Cardiac fibroblast (primary cell): ENCODE results near the gene DPYD.

Experiments
- DNase-seq, 2 donors: peaks; one replicate each; pipeline versions ENCODE4 v3.0.0 to v3.0.0-alpha.2; 2010; ENCODE audit warnings: low read depth in 2 of 2
- H3K4me3 ChIP-seq, 2 donors: replicated peaks in 1 of 2; 1 replicate in 1 of 2; 2 replicates in 1 of 2; pipeline ENCODE4 v1.5.1; 2011; ENCODE audit warnings: low read depth in 2 of 2, low read length in 2 of 2, mild to moderate bottlenecking in 2 of 2, moderate library complexity in 1 of 2
- TF ChIP-seq, protein P1 (sequence below): IDR thresholded peaks from one replicate; pipeline ENCODE4 v1.5.1; 2011; ENCODE audit warnings: low read depth, mild to moderate bottlenecking, low read length, inconsistent platforms

The DPYD gene

GRCh38 chr1:97721221-97721620 is 199.6 kb downstream of the DPYD start:
- peak in 1 of 2 donors; percentile 29 for DNase-seq
- TF ChIP-seq, protein P1, sequence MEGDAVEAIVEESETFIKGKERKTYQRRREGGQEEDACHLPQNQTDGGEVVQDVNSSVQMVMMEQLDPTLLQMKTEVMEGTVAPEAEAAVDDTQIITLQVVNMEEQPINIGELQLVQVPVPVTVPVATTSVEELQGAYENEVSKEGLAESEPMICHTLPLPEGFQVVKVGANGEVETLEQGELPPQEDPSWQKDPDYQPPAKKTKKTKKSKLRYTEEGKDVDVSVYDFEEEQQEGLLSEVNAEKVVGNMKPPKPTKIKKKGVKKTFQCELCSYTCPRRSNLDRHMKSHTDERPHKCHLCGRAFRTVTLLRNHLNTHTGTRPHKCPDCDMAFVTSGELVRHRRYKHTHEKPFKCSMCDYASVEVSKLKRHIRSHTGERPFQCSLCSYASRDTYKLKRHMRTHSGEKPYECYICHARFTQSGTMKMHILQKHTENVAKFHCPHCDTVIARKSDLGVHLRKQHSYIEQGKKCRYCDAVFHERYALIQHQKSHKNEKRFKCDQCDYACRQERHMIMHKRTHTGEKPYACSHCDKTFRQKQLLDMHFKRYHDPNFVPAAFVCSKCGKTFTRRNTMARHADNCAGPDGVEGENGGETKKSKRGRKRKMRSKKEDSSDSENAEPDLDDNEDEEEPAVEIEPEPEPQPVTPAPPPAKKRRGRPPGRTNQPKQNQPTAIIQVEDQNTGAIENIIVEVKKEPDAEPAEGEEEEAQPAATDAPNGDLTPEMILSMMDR: no peak
- no peak overlapping the region for H3K4me3 ChIP-seq

DNA sequence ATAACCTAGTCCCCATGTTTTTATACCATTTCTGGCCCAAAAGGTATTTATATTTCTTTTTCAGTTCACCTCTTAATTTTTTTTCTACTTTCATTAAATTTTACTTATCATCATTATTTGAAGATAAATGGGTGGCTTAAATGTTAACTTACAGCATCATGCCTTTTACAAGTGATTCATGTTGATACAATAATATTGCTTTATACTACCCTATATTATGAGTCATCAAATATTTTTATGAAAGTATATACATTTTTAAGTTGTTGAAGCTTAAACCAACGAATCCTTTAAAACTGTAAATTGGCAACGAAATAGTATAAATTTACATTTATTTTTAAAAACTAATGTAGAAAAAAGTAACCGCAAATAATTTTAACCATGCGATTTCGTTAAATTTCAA is 207.9 kb downstream of the DPYD start:
- no peak overlapping the region for H3K4me3 ChIP-seq
- TF ChIP-seq, protein P1: no peak
- DNase-seq: no peak

GRCh38 chr1:97711858-97712257 is 209.0 kb downstream of the DPYD start:
- DNase-seq: no peak
- H3K4me3 ChIP-seq: no peak overlapping the region
- TF ChIP-seq, protein P1: no peak

- DNase-seq: no peak
- TF ChIP-seq, protein P1: no peak
- no peak overlapping the region for H3K4me3 ChIP-seq
Measured at GRCh38 chr1:97693601-97694000, 227.2 kb downstream of the DPYD start.

DNA sequence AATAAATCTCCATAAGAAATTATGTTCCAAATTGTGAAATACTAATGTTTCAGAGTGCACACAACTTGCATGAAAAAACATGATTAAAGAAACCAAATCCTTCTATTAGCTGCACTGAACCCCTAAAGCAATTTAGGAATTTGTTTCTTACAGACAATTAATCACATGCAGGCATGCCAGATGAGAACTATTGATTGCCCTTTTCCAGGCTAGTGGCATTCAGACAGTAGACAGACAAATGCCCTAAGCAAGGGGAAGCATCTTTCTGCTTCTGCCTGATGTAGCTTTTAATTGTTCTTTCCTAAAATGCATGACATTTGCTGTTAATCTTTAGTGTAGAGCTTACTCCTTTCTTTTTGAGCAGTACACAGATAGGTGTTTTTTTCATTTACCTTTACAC is 229.5 kb downstream of the DPYD start:
- no peak overlapping the region for H3K4me3 ChIP-seq
- TF ChIP-seq, protein P1: no peak
- DNase-seq: no peak

GRCh38 chr1:97685360-97685759 is 235.5 kb downstream of the DPYD start:
- no peak overlapping the region for H3K4me3 ChIP-seq
- TF ChIP-seq, protein P1: no peak
- DNase-seq: no peak

- peak; percentile 13 to 37 for DNase-seq
- no peak overlapping the region for H3K4me3 ChIP-seq
Measured at GRCh38 chr1:97680894-97681293, 239.9 kb downstream of the DPYD start.

More at GRCh38 chr1:97680894-97681293, 239.9 kb downstream of the DPYD start:
- TF ChIP-seq, protein P1: no peak
